Astrocyte (in vitro differentiated cells and primary cell): ENCODE data around the gene TRPV2. TPM values are rescaled to one million over a fixed set of nuclear protein-coding genes. Genes with fewer than 3 reads are reported as not detected.
"Not testable (repeated sequence)": the region's sequence is repeated elsewhere in the genome, so short reads cannot be mapped to it uniquely, and the experiment has no call there.

Source experiments
- DNase-seq: peaks from one replicate; pipeline ENCODE4 v3.0.0-alpha.2; 2010; ENCODE audit warnings: low read depth
- FAIRE-seq: peaks from 2 replicates; lab custom pipeline; 2011; peaks lifted over from hg19 to GRCh38; lab: Jason Lieb, UNC
- H2AFZ ChIP-seq: 2 replicates; pipeline ENCODE4 v1.6.0; 2012; ENCODE audit warnings: low read depth, low read length, inconsistent platforms
- H3K27ac ChIP-seq: 2 replicates; pipeline ENCODE4 v1.5.1; 2011; ENCODE audit warnings: low read depth, low read length, inconsistent platforms
- H3K27me3 ChIP-seq: 2 replicates; pipeline ENCODE4 v1.6.0; 2011; ENCODE audit warnings: low read length, inconsistent platforms; ENCODE audit not compliant: insufficient read depth
- H3K36me3 ChIP-seq: 2 replicates; pipeline ENCODE4 v1.5.1; 2011; ENCODE audit warnings: low read length, inconsistent platforms; ENCODE audit not compliant: insufficient read depth
- H3K4me1 ChIP-seq: 2 replicates; pipeline ENCODE4 v1.5.1; 2011; ENCODE audit warnings: low read length, inconsistent platforms; ENCODE audit not compliant: insufficient read depth
- H3K4me2 ChIP-seq: 2 replicates; pipeline ENCODE4 v1.6.0; 2012; ENCODE audit warnings: low read length, inconsistent platforms
- H3K4me3 ChIP-seq: 2 replicates; pipeline ENCODE4 v1.5.1; 2011; ENCODE audit warnings: low read depth, mild to moderate bottlenecking, low read length, inconsistent platforms; ENCODE audit not compliant: insufficient read depth
- H3K79me2 ChIP-seq: 2 replicates; pipeline ENCODE4 v1.6.0; 2012; ENCODE audit warnings: mild to moderate bottlenecking, low read length, inconsistent platforms; ENCODE audit not compliant: insufficient read depth
- H3K9ac ChIP-seq: 2 replicates; pipeline ENCODE4 v1.6.0; 2012; ENCODE audit warnings: mild to moderate bottlenecking, low read length, inconsistent platforms
- H3K9me3 ChIP-seq: 2 replicates; pipeline ENCODE4 v1.5.1; 2012; ENCODE audit warnings: low read depth, mild to moderate bottlenecking, low read length, inconsistent platforms; ENCODE audit not compliant: insufficient read depth
- H4K20me1 ChIP-seq: 2 replicates; pipeline ENCODE4 v1.6.0; 2012; ENCODE audit warnings: low read length, inconsistent platforms; ENCODE audit not compliant: insufficient read depth
- H3K27ac Mint-ChIP-seq: one replicate; pipeline ENCODE4 v1.8.0; 2021; ENCODE audit warnings: mild to moderate bottlenecking, mixed read lengths; ENCODE audit not compliant: unreplicated experiment
- H3K27me3 Mint-ChIP-seq: one replicate; pipeline ENCODE4 v1.8.0; 2021; ENCODE audit warnings: low read depth, mixed read lengths; ENCODE audit not compliant: unreplicated experiment
- H3K36me3 Mint-ChIP-seq: one replicate; pipeline ENCODE4 v1.8.0; 2021; ENCODE audit warnings: low read depth, mixed read lengths; ENCODE audit not compliant: unreplicated experiment
- H3K4me1 Mint-ChIP-seq: one replicate; pipeline ENCODE4 v1.8.0; 2021; ENCODE audit warnings: low read depth, mixed read lengths; ENCODE audit not compliant: unreplicated experiment
- H3K4me3 Mint-ChIP-seq: one replicate; pipeline ENCODE4 v1.8.0; 2021; ENCODE audit warnings: mild to moderate bottlenecking, moderate library complexity, mixed read lengths; ENCODE audit not compliant: unreplicated experiment
- H3K9me3 Mint-ChIP-seq: one replicate; pipeline ENCODE4 v1.8.0; 2021; ENCODE audit warnings: mild to moderate bottlenecking, mixed read lengths; ENCODE audit not compliant: unreplicated experiment
- EZH2 ChIP-seq: IDR thresholded peaks from 2 replicates; pipeline ENCODE4 v1.6.1; 2012; ENCODE audit warnings: mild to moderate bottlenecking, low read length, inconsistent platforms; ENCODE audit not compliant: insufficient read depth
- total RNA-seq: library from RNA; stranded (reverse); gene quantifications from 2 replicates; pipeline ENCODE4 v1.2.1, GENCODE V29; 2021
- TF ChIP-seq, protein P1 (sequence below): IDR thresholded peaks from 2 replicates; pipeline ENCODE4 v1.5.1; 2011; ENCODE audit warnings: low read depth, mild to moderate bottlenecking, inconsistent platforms, low read length, moderate library complexity; ENCODE audit not compliant: insufficient read depth

Gene TRPV2
- total RNA-seq, 1 donor from 2014 or later = 0.86 TPM

- DNase-seq (no peak), FAIRE-seq (no peak)
- Histone ChIP-seq H3K9ac (no peak overlapping the region), H3K4me3 (peak overlapping the region; percentile 37), H2AFZ (no peak overlapping the region), H3K27ac (no peak overlapping the region), H3K79me2 (peaks cover 36% of the 10 kb centered on the region), H3K27me3 (no peaks in the 10 kb centered on the region), H3K4me1 (peaks cover 21% of the 10 kb centered on the region), H4K20me1 (peaks cover 41% of the 10 kb centered on the region), H3K36me3 (peaks cover 11% of the 10 kb centered on the region), H3K4me2 (peak overlapping the region; percentile 87), H3K9me3 (no peaks in the 10 kb centered on the region)
- peaks cover 5% of the 10 kb centered on the region for H3K9me3 Mint-ChIP-seq
- peaks cover 19% of the 10 kb centered on the region for H3K36me3 Mint-ChIP-seq
- peak overlapping the region; percentile 94 for H3K4me3 Mint-ChIP-seq
- H3K27me3 Mint-ChIP-seq = no peaks in the 10 kb centered on the region
- peak overlapping the region; percentile 58 for H3K27ac Mint-ChIP-seq
- peaks cover 21% of the 10 kb centered on the region for H3K4me1 Mint-ChIP-seq
- TF ChIP-seq, protein P1, sequence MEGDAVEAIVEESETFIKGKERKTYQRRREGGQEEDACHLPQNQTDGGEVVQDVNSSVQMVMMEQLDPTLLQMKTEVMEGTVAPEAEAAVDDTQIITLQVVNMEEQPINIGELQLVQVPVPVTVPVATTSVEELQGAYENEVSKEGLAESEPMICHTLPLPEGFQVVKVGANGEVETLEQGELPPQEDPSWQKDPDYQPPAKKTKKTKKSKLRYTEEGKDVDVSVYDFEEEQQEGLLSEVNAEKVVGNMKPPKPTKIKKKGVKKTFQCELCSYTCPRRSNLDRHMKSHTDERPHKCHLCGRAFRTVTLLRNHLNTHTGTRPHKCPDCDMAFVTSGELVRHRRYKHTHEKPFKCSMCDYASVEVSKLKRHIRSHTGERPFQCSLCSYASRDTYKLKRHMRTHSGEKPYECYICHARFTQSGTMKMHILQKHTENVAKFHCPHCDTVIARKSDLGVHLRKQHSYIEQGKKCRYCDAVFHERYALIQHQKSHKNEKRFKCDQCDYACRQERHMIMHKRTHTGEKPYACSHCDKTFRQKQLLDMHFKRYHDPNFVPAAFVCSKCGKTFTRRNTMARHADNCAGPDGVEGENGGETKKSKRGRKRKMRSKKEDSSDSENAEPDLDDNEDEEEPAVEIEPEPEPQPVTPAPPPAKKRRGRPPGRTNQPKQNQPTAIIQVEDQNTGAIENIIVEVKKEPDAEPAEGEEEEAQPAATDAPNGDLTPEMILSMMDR = no peak
- TF ChIP-seq EZH2 = no peak
Observed at GRCh38 chr17:16383216-16383615, 32.2 kb upstream of the TRPV2 start.

GRCh38 chr17:16383772-16384287, 31.5 kb upstream of the TRPV2 start:
- H3K4me3 ChIP-seq = no peak overlapping the region
- no peak overlapping the region for H3K9ac ChIP-seq
- no peaks in the 10 kb centered on the region for H3K27me3 Mint-ChIP-seq
- FAIRE-seq (no peak), DNase-seq (no peak)
- no peaks in the 10 kb centered on the region for H3K27me3 ChIP-seq
- H3K36me3 ChIP-seq = peaks cover 11% of the 10 kb centered on the region
- H3K36me3 Mint-ChIP-seq = peaks cover 19% of the 10 kb centered on the region
- H2AFZ ChIP-seq = no peak overlapping the region
- peaks cover 21% of the 10 kb centered on the region for H3K4me1 ChIP-seq
- peak overlapping the region; percentile 94 for H3K4me3 Mint-ChIP-seq
- H3K27ac ChIP-seq = no peak overlapping the region
- peak overlapping the region; percentile 58 for H3K27ac Mint-ChIP-seq
- H4K20me1 ChIP-seq = peaks cover 41% of the 10 kb centered on the region
- peaks cover 36% of the 10 kb centered on the region for H3K79me2 ChIP-seq
- H3K9me3 Mint-ChIP-seq = peaks cover 5% of the 10 kb centered on the region
- no peaks in the 10 kb centered on the region for H3K9me3 ChIP-seq
- TF ChIP-seq, protein P1 = no peak
- TF ChIP-seq EZH2 = no peak
- H3K4me1 Mint-ChIP-seq = peaks cover 21% of the 10 kb centered on the region
- H3K4me2 ChIP-seq = peak overlapping the region; percentile 87

- H3K4me2 ChIP-seq = peak overlapping the region; percentile 87
- H3K27ac Mint-ChIP-seq = no peak overlapping the region
- peaks cover 19% of the 10 kb centered on the region for H3K36me3 Mint-ChIP-seq
- peaks cover 41% of the 10 kb centered on the region for H4K20me1 ChIP-seq
- FAIRE-seq (no peak), DNase-seq (no peak)
- H3K27me3 ChIP-seq = no peaks in the 10 kb centered on the region
- H3K4me3 Mint-ChIP-seq = no peak overlapping the region
- TF ChIP-seq EZH2 = no peak
- TF ChIP-seq, protein P1 = no peak
- no peak overlapping the region for H3K9ac ChIP-seq
- H3K27ac ChIP-seq = no peak overlapping the region
- H3K4me1 ChIP-seq = peaks cover 21% of the 10 kb centered on the region
- H3K4me3 ChIP-seq = no peak overlapping the region
- no peaks in the 10 kb centered on the region for H3K9me3 ChIP-seq
- no peak overlapping the region for H2AFZ ChIP-seq
- H3K36me3 ChIP-seq = peaks cover 11% of the 10 kb centered on the region
- H3K27me3 Mint-ChIP-seq = no peaks in the 10 kb centered on the region
- peaks cover 5% of the 10 kb centered on the region for H3K9me3 Mint-ChIP-seq
- H3K4me1 Mint-ChIP-seq = peaks cover 21% of the 10 kb centered on the region
- peaks cover 36% of the 10 kb centered on the region for H3K79me2 ChIP-seq
Observed at GRCh38 chr17:16384557-16384956, 30.8 kb upstream of the TRPV2 start.

DNA sequence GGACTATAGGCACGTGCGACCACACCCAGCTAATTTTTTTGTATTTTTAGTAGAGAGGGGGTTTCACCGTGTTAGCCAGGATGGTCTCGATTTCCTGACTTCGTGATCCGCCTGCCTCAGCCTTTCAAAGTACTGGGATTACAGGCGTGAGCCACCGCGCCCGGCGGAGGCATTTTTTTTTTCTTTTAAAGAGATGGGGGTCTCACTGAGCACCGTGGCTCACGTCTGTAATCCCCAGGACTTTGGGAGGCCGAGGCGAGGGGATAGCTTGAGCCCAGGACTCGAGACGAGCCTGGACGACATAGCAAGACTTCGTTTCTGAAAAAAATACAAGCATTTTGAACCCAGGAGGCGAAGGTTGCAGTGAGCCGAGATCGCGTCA, 29.3 kb upstream of the TRPV2 start:
- Histone ChIP-seq H3K4me1 (peaks cover 21% of the 10 kb centered on the region), H3K9ac (peak overlapping the region; percentile 52), H4K20me1 (peaks cover 40% of the 10 kb centered on the region), H3K36me3 (peaks cover 11% of the 10 kb centered on the region), H3K79me2 (peaks cover 33% of the 10 kb centered on the region), H3K4me3 (peak overlapping the region; percentile 54), H3K4me2 (peak overlapping the region; percentile 84)
- not testable (repeated sequence) for H2AFZ ChIP-seq, H3K9me3 ChIP-seq, H3K27ac Mint-ChIP-seq, H3K27me3 Mint-ChIP-seq, H3K27me3 ChIP-seq, H3K9me3 Mint-ChIP-seq, FAIRE-seq, H3K27ac ChIP-seq, DNase-seq
- Mint-ChIP-seq H3K4me3 (peak overlapping the region; percentile 80), H3K4me1 (peaks cover 21% of the 10 kb centered on the region), H3K36me3 (peaks cover 19% of the 10 kb centered on the region)
